GM21737 (cell line): ENCODE results near the gene C2orf72.

Experiments
- ATAC-seq: cut with Tn5 transposase; IDR thresholded peaks from one replicate; pipeline ENCODE4 v1.9.1; 2021; ENCODE audit warnings: mild to moderate bottlenecking, moderate library complexity; ENCODE audit not compliant: unreplicated experiment

The C2orf72 gene

GRCh38 chr2:231041061-231041689 lies 3.9 kb downstream of the C2orf72 start:
- no peak for ATAC-seq

DNA sequence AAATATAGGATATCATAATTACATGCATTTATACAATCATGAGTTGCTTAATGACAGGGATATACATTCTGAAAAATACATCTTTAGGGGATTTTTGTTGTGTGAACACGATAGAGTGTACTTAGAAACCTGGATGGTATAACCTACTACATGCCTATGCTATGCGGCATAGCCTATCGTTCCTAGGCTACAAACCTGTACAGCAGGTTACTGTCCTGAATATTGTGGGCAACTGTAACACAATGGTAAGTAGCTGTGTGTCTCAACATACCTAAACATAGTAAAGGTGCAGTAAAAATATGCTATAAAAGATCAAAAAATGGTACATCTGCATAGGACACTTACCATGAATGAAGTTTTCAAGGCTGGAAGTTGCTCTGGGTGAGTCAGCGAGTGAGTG lies 6.5 kb downstream of the C2orf72 start:
- no peak for ATAC-seq

GRCh38 chr2:231046916-231047273 lies 9.6 kb downstream of the C2orf72 start:
- no peak for ATAC-seq

- ATAC-seq: no peak
These were observed 10.1 kb downstream of the C2orf72 start for GRCh38 chr2:231047274-231047922.

- no peak for ATAC-seq
These were observed 10.9 kb downstream of the C2orf72 start for GRCh38 chr2:231047923-231048915.

DNA sequence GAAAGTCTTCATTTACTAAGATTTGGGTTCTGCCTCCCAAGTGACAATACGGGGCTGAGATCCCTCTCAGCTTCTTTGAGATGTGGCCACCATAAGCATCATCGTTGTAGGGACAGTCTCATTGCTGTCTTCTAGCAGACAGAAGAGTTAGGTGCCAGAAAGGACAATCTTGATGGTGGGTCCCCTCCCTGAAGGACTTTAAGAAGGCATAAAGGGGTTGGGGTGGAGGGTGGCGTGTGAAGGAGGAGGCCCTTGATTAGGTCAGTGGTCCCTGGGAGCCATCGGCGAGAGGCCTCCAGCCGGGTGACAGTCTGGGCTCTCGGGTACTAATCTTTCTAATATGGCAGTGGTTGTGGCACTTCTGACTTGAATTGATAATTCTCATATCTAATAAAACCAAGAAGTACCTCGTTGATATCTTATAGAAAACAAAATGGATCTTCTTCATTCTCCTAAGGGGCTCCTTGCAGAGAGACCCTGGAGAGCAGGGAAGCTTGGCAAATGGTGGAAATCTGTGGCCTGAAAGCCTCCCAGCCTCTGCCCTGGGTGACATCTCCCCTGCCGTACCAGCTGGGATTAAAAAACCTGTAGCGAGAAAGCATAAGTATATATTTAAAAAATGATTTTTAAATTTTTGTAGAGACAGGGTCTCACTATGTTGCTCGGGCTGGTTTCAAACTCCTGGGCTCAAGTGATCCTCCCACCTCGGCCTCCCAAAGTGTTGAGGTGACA lies 12.1 kb downstream of the C2orf72 start:
- ATAC-seq: no peak

DNA sequence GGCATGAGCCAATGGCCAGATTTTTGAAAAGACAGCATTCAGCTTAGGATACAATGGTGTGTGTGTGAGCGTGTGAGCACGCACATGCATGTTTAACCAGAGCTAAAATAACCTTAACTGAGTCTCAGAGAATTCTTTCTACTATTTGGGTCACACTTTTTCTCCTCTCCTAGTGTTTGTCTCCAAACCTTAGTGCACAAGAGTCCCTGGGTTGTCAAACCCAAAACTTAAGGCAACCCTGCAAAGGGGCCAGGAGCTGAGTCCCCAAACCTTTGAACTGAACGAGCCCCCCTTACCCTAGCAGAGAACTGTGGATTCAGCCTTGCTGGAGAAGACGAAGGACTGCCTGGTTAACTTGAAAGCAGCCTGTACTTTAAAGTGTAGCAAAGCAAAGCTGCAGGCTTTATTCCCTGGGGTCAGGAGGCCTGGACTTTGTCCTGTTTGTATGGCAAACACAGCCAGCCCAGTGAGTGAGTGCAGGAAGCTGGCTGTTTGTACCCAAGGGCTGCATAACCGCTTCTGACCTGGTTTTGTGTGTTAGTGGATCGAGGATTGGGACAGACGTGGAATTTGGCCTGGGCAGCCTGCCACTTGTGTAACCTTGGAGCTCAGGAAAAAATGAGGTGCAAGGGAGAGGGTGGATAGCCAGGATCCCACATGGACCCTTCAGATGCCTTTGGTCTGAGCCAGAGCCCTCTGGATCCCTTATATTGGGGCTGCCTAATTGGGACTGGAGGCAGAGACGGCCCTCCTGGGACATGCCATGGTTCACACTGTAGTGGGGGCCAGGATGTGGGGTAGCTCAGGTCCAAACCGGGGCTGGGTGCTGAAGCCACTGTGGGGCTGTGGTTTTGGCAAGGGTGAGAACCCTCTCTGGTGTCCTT lies 12.9 kb downstream of the C2orf72 start:
- no peak for ATAC-seq

- ATAC-seq: no peak
These were observed 13.8 kb downstream of the C2orf72 start for GRCh38 chr2:231051116-231051515.

GRCh38 chr2:231052494-231053451 lies 15.4 kb downstream of the C2orf72 start:
- peak; percentile 57 for ATAC-seq

DNA sequence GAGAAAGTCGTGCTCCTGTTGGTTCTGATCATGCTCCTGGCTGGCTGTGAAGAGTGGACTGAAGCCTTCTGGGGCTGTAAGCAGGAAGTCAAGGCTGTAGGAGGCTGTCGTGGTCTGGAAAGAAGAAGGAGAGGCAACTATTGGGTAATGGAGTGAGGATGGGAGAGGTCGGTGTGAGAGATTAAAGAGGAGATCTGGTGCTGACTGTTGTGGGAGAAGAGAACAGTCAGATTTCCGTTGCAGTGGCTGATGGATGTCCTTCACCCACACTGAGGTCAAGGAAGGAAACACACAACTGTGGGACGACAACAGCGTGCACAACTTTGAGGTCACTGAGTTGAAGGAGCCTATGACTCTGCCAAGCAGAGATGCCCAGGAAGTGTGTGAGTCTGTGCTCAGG lies 16.5 kb downstream of the C2orf72 start:
- ATAC-seq: no peak

DNA sequence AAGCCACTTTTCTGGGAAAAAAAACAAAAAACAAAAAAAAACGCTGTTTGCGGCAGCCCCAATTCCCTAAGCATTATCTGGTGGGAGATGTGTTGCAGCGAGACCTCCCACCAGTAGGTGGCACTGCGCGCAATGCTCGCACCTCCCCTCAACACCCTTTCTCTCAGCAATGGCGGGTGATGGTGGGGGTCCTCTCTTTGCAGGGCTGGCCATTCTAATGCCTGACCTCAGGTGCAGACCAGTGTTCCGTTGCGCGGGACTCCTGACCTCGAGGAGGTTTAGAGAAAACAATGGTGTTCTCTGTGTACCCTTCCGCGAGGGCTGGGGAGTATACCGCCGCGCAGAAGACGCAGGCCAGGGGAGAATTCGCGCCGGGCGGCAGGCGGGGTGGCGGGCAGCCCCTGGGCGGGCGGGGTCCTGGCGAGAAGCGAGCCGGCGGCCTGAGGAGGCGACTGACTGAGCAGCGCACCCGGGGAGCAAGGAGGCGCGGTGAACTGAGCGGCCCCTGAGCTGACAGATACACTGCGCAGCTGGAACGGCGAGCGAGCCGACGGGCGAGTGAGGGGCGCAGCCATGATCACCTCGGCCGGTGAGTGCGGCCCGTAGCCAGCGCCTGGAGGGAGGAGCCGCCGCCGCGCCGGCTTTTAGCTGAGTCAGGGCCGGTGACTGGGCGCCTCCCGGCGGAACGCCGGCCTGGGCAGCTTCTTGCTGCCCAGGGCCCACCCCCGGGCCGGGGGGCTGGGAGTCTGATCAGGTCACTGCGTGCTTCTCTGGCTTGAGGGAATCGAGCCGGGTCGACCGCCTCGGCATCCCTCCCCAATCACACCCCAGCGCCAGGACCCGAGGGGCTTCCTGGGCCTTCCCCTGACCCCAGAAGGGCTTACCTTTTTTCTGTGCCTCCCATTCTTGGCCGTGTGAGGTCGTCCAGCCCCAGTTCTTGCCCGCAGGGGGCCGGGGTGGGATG lies 19.4 kb downstream of the C2orf72 start, which contains the start of gene PSMD1:
TSS of gene PSMD1 (plus strand) at position 415 of the 964 bp plus-strand sequence. CDS start at position 574, 159 bp downstream.
- peak; percentile 68 for ATAC-seq

- ATAC-seq: no peak
These were observed 20.3 kb downstream of the C2orf72 start for GRCh38 chr2:231057590-231057989.

DNA sequence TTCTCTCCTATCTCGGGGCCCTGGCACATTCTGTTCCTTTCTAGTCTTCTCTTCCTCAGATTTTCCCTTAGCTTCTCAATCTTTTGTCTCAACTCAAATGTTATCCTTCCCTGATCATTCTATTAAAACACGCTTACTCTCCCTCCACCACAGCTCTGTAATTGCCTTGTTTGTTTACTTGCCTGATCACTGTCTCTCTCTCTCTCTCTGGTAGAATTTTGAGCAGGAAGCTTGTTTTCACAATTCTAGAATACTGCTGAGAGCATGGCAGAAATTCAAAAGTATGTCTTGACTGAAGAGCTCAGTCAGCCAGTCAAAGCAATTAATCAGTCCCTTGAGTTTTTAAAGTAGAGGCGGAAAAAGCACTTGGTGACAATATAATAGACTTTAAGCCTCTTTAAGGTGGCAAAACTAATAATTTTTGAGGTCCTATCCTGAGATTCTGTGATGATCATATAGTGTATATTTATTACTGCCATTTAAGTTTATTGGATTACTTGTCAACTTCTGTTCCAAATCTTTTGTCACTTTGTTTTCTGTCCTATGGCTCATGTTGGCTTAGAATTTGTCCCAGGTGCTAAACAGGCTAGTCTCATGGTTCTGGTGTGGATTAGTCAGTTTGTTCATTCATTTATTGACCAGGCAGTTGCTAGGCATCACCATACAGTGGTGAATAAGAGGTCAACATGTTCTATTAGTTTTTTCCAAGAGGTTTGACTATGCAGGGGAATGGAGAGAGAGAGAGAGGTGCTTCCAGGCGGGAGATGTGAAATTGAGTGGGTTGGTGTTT lies 21.6 kb downstream of the C2orf72 start:
- ATAC-seq: no peak

DNA sequence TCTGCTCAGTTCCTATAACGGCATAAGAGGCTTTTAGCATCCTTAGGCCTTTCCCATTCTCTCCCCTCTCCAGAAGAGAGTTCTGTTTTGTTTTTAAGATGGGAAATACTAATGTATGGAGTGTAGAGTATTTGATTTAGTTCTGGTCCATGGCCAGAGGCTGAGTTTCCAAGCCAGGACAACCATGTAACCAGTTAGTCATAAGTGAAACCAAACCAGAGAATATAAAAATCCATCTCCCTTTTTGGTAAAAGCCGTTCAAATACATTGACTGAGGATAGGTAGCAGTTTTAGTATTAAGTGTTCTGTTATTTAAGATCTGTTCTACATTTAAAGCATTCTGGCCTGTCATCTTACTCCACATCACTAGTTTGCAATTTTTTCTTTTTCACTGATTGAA lies 22.4 kb downstream of the C2orf72 start:
- no peak for ATAC-seq

GRCh38 chr2:231062776-231063175 lies 25.5 kb downstream of the C2orf72 start:
- ATAC-seq: no peak

DNA sequence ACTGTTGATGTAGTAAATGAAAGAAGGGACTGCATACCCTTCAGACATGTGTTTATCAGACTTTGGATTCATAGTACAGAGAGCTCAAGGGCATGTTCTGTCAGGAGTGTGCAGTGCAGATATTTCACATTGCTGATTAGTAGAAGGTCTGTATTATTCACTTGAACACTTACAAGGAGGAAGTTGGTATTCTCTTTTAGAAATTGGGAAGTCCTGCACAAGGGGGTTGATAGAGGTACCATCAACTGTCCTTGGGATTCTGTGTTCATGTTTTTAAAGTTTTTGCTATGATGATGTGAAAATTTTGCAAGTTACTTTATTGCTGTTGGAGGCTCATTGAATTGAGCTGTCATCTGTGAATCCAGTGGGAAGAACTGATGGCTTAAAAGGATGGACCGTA lies 26.0 kb downstream of the C2orf72 start:
- ATAC-seq: no peak

GRCh38 chr2:231065966-231066365 lies 28.6 kb downstream of the C2orf72 start:
- ATAC-seq: no peak
